K562 (cell line): Measurements from ENCODE around the gene MEIS2. TPM values are rescaled to one million over a fixed set of nuclear protein-coding genes. Genes with fewer than 3 reads are reported as not detected.

Source experiments
- BRD9 ChIP-seq: fragments of 450-650 bp; IDR thresholded peaks from 2 replicates; pipeline ENCODE4 v1.6.1; 2018; ENCODE audit warnings: low read depth; ENCODE audit not compliant: partially characterized antibody
- CBFA2T2 ChIP-seq: fragments of 450-650 bp; conservative IDR thresholded peaks from 2 replicates; pipeline ENCODE4 v1.6.1; 2017; ENCODE audit warnings: mild to moderate bottlenecking
- CBFA2T3 ChIP-seq: fragments of 450-650 bp; IDR thresholded peaks from 2 replicates; pipeline ENCODE4 v1.6.1; 2017
- EWSR1 ChIP-seq: fragments of 450-650 bp; IDR thresholded peaks from 2 replicates; pipeline ENCODE4 v1.6.1; 2018; ENCODE audit warnings: borderline replicate concordance, mild to moderate bottlenecking, low read depth, moderate library complexity; ENCODE audit not compliant: partially characterized antibody
- FOXK2 ChIP-seq, 2 experiments: fragments of 450-650 bp; IDR thresholded peaks in 1 of 2; conservative IDR thresholded peaks in 1 of 2; 2 replicates each; pipeline ENCODE4 v1.6.1; 2016; ENCODE audit warnings: low read depth in 2 of 2, mild to moderate bottlenecking in 1 of 2
- FOXM1 ChIP-seq, 2 experiments: fragments of 450-650 bp in 1 of 2; sonication (generic) in 1 of 2; formaldehyde crosslinking in 1 of 2; IDR thresholded peaks; 2 replicates each; pipeline versions ENCODE4 v1.6.1 to v1.9.0; 2017 to 2022; ENCODE audit warnings: low read depth in 2 of 2, mild to moderate bottlenecking in 2 of 2, missing genetic modification reagents in 1 of 2, moderate library complexity in 1 of 2
- GATAD2B ChIP-seq: fragments of 450-650 bp; IDR thresholded peaks from 2 replicates; pipeline ENCODE4 v1.6.1; 2017; ENCODE audit warnings: mild to moderate bottlenecking, borderline replicate concordance
- HDAC1 ChIP-seq, 2 experiments: fragments of 450-650 bp; IDR thresholded peaks; 2 replicates each; pipeline ENCODE4 v1.6.1; 2016 to 2017; ENCODE audit warnings: inconsistent platforms in 1 of 2, mild to moderate bottlenecking in 1 of 2, moderate library complexity in 1 of 2
- LEF1 ChIP-seq: fragments of 450-650 bp; IDR thresholded peaks from 2 replicates; pipeline ENCODE4 v1.6.1; 2016; ENCODE audit warnings: mild to moderate bottlenecking
- MAX ChIP-seq: sonication (generic); formaldehyde crosslinking; IDR thresholded peaks from 2 replicates; pipeline ENCODE4 v1.9.0; 2022; ENCODE audit warnings: mild to moderate bottlenecking, missing genetic modification reagents
- NCOR1 ChIP-seq: fragments of 450-650 bp; IDR thresholded peaks from 2 replicates; pipeline ENCODE4 v1.6.1; 2016; ENCODE audit warnings: mild to moderate bottlenecking, moderate library complexity
- PHTF2 ChIP-seq: fragments of 250-450 bp; sonication (Bioruptor Pico); IDR thresholded peaks from 2 replicates; pipeline ENCODE4 v1.5.0; 2021; ENCODE audit warnings: mild to moderate bottlenecking
- POLR2AphosphoS5 ChIP-seq: IDR thresholded peaks from 2 replicates; pipeline ENCODE4 v1.6.1; 2011; ENCODE audit warnings: mild to moderate bottlenecking, low read depth, low read length, moderate library complexity; ENCODE audit not compliant: control insufficient read depth, insufficient read depth
- POLR2G ChIP-seq: fragments of 200-400 bp; formaldehyde crosslinking; IDR thresholded peaks from 2 replicates; pipeline ENCODE4 v1.6.1; 2017; ENCODE audit warnings: low read depth, mild to moderate bottlenecking, antibody characterized with exemption, low read length, moderate library complexity
- POLR3G ChIP-seq: IDR thresholded peaks from 2 replicates; pipeline ENCODE4 v1.6.1; 2011; ENCODE audit not compliant: insufficient read length, insufficient replicate concordance; ENCODE audit errors: extremely low read depth
- SFPQ ChIP-seq: fragments of 200-400 bp; formaldehyde crosslinking; IDR thresholded peaks from 2 replicates; pipeline ENCODE4 v1.6.1; 2017; ENCODE audit warnings: mild to moderate bottlenecking, low read depth, low read length, moderate library complexity
- TCF3 ChIP-seq: sonication (generic); formaldehyde crosslinking; IDR thresholded peaks from 2 replicates; pipeline ENCODE4 v1.4.0; 2020; ENCODE audit warnings: mild to moderate bottlenecking, missing genetic modification reagents
- TRIM24 ChIP-seq, 2 experiments: fragments of 450-650 bp; IDR thresholded peaks; 2 replicates each; pipeline ENCODE4 v1.6.1; 2016
- UBTF ChIP-seq, 2 experiments: IDR thresholded peaks; 2 replicates each; pipeline ENCODE4 v1.6.1; 2012; ENCODE audit warnings: improper control_type of control experiment in 2 of 2, low read depth in 2 of 2, low read length in 2 of 2, borderline replicate concordance in 1 of 2
- VEZF1 ChIP-seq: fragments of 200-800 bp; sonication (Bioruptor generic); IDR thresholded peaks from 2 replicates; pipeline ENCODE4 v1.6.1; 2017; ENCODE audit warnings: missing genetic modification characterization, missing compliant biosample characterization
- ZNF24 ChIP-seq: fragments of 450-650 bp; IDR thresholded peaks from 2 replicates; pipeline ENCODE4 v1.6.1; 2016
- ZNF263 ChIP-seq: sonication (generic); formaldehyde crosslinking; IDR thresholded peaks from 2 replicates; pipeline ENCODE4 v1.8.0; 2022; ENCODE audit warnings: mild to moderate bottlenecking, missing genetic modification reagents, borderline replicate concordance
- ZNF589 ChIP-seq: fragments of 200-800 bp; sonication (Bioruptor generic); IDR thresholded peaks from 2 replicates; pipeline ENCODE4 v1.6.1; 2016; ENCODE audit warnings: low read depth, missing genetic modification characterization, missing compliant biosample characterization
- polyA plus RNA-seq, 8 experiments: library from polyadenylated mRNA; depleted of rRNA in 4 of 8; stranded (reverse) in 5 of 8; unstranded in 3 of 8; fragments of >200 nt; fragmentation: Nextera tagmentation in 2 of 8; fragmentation: Illumina TruSeq in 1 of 8; extraction: Ambion mirVana in 2 of 8; extraction: Trizol in 1 of 8; gene quantifications; 2 replicates each; pipeline versions ENCODE4 v1.2.1 to v1.2.3, GENCODE V29; 2011 to 2014; ENCODE audit warnings: inconsistent platforms in 1 of 8, missing spikeins in 1 of 8
- total RNA-seq, 7 experiments: library from RNA; depleted of rRNA in 6 of 7; stranded (reverse); fragments of >200 nt in 6 of 7; fragmentation: Illumina TruSeq in 2 of 7; extraction: Trizol in 2 of 7; gene quantifications; 2 replicates each; pipeline versions ENCODE4 v1.2.1 to v1.2.3, GENCODE V29; 2011 to 2021; ENCODE audit warnings: low replicate concordance in 1 of 7

The MEIS2 gene
- total and polyA plus RNA-seq, 9 of the 15 experiments (the other 6 are each of a cell fraction or from before 2014, with no cell fraction given) = 7.5 to 64.2 (median 22.3) TPM

- TF ChIP-seq SFPQ = no peak
- TF ChIP-seq ZNF24 = peak; percentile 78
- no peak for TF ChIP-seq GATAD2B
- TF ChIP-seq TRIM24 (IDR thresholded peaks at IDR 0.05) = peak; percentile 77
- TF ChIP-seq FOXM1 (IDR thresholded peaks at IDR 0.05; ENCODE audit: low read depth) = peak; percentile 41; the same call in 1 of the 2 replicates
- TF ChIP-seq FOXM1 (CRISPR knock-in tag; IDR thresholded peaks at IDR 0.05; ENCODE audit: low read depth) = no peak
- TF ChIP-seq EWSR1 = no peak
- peak; percentile 83 for TF ChIP-seq CBFA2T2
- no peak for TF ChIP-seq BRD9
- TF ChIP-seq HDAC1 (IDR thresholded peaks at IDR 0.05) = peak in 1 of 2 experiments; percentile 79; a peak in 2 of 4 replicates
- no peak for TF ChIP-seq POLR2AphosphoS5
- TF ChIP-seq MAX = no peak
- TF ChIP-seq PHTF2 (CRISPR knock-in tag) = no peak
- no peak for TF ChIP-seq UBTF (IDR thresholded peaks at IDR 0.05; ENCODE audit: borderline replicate concordance in 1 of 2, low read depth in 2 of 2, low read length in 2 of 2)
- TF ChIP-seq ZNF263 = peak; percentile 37; the same call in 1 of the 2 replicates
- peak; percentile 44; the same call in 1 of the 2 replicates for TF ChIP-seq NCOR1
- no peak for TF ChIP-seq ZNF589 (CRISPR knock-in tag)
- TF ChIP-seq VEZF1 (CRISPR knock-in tag) = peak; percentile 25; the same call in 1 of the 2 replicates
- TF ChIP-seq LEF1 = no peak
- no peak for TF ChIP-seq POLR3G
- no peak for TF ChIP-seq FOXK2 (conservative IDR thresholded peaks at IDR 0.05 in 1 of 2, IDR thresholded peaks at IDR 0.05 in 1 of 2; ENCODE audit: low read depth in 2 of 2)
- TF ChIP-seq TCF3 (CRISPR knock-in tag) = peak; percentile 58
- no peak for TF ChIP-seq POLR2G
- TF ChIP-seq CBFA2T3 = peak; percentile 91
Measured at GRCh38 chr15:37002041-37002672, 98.2 kb downstream of the MEIS2 start (continued).
